ENCODE measurements around the gene MAPK1.
"Not testable (repeated sequence)": the region's sequence is repeated elsewhere in the genome, so short reads cannot be mapped to it uniquely, and the experiment has no call there.

MAPK1 gene

DNA sequence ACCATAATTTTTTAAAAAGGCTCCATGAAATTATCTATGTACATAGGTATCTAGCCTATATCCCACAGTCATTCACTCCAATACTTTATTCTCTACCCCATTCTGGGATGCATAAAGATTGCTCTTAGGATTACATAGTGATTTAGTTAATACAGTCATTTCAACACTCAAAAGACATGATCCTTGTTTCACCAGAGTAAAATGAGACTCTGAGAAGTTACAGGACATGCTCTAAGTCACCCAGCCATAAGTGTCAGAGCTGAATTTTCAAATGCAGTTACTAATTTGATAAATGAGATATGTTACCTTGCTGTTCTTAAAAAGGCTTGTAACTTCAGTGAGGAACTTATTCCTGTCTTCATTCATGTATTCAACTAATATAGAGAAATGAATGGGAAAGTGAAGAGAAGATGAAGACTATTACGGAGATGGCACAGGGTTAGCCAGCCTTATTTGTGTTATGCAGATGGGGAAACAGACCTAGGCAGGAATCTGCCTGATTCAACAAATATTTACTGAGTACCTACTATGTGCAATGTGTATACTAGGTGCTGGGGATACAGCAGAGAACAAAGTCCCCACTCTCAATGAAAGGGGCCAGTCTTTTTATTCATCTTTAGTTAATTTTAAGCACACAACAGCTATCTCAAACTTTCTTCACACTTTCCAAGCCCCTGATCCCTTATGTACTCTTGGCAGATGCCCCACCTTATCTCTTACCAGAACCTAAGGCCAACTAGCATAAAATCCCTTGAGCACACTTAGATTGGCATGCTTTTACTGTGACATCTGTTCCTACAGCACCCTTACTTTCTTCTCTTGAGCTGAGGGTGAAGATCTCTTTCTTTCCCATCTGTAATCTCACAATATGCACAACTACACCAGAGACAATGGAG, 21.6 kb downstream of the MAPK1 start:
- no peak for DNase-seq

DNA sequence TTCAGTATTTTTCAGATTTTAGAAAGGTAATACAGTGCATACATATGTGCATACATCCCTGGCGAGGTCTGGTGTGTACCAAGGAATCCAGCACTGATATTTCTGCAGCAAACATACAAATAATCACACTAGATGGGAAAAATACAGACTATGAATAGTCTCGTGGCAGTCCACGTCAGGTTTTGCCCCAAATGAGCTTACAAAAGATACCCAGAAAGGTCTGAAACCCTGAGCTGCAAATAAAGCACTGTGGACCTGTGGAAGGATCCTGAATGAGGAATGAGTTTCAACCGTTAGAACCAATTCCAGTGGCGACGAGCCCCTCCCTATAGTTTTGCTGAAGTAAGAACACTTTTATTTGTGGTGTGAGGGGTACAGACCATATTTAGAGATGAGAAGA, 24.5 kb downstream of the MAPK1 start:
- DNase-seq = no peak

DNA sequence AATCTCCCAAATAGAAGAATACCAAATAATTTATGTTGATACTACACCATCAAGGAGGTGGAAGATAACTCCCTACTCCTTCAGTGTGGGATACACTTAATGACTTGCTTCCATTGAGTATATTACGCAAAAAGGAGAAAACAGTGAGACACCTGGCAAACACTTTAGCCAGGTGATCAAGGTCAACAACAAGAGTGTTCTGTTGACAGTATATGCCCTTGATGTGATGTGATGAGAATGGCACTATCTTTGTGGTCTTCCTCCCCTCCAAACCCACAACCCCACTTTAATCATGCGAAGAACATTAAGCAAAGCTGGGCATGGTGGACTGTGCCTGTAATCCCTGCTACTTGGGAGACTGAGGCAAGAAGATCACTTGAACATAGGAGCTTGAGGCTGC, 26.0 kb downstream of the MAPK1 start:
- no peak for DNase-seq

DNA sequence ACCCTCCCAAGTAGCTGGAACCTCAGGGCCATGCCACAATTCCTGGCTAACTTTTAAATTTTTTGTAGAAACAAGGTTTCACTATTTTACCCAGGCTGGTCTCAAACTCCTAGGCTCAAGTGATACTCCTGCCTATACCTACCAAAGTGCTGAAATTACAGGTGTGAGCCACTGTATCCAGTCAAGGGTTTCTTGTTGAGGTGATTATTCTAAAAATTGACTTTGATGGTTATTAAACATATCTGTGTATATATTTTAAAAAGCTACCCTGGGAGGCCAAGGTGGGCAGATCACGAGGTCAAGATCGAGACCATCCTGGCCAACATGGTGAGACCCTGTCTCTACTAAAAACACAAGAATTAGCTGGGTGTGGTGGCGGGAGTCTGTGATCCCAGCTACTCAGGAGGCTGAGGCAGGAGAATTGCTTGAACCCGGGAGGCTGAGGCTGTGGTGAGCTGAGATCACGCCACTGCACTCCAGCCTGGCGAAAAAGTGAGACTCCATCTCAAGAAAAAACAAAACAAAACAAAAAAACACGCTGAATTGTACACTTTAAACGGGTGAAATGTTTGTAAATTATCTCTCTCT, 27.1 kb downstream of the MAPK1 start:
- DNase-seq = no peak

DNA sequence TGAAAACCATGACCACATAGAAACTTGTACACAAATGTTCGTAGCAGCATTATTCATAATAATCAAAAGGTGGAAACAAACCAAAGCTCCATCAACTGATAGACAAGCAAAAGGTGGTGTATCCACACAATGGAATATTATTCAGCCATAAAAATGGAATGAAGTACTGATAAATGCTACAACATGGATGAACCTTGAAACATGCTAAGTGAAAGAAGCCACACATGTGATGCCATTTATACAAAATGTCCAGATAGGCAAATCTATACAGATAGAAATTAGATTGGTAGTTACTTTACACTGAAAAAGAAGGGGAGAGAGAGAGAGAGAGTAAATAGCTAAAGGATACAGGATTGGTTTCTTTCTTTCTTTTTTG, 27.7 kb downstream of the MAPK1 start:
- DNase-seq = no peak

DNA sequence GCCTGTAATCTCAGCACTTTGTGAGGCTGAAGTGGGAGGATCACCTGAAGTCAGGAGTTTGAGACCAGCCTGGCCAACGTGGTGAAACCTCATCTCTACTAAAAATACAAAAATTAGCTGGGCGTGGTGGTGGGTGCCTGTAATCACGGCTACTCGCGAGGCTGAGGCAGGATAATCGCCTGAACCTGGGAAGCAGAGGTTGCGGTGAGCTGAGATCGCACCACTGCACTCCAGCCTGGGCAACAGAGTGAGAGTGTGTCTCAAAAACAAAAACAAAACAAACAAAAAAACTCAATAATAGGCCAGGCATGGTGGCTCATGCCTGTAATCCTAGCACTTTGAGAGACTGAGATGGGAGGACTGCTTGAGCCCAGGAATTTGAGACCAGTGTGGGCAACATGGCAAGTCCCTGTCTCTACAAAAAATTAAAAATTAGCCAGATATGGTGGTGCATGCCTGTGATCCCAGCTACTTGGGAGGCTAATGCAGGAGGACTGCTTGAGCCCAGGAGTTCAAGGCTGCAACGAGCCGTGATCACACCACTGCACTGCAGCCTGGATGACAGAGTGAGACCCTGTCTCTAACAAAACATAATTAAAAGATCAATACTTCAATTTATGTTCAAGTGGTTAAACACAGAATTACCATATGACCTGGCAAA, 28.2 kb downstream of the MAPK1 start:
- DNase-seq = not testable (repeated sequence)

DNA sequence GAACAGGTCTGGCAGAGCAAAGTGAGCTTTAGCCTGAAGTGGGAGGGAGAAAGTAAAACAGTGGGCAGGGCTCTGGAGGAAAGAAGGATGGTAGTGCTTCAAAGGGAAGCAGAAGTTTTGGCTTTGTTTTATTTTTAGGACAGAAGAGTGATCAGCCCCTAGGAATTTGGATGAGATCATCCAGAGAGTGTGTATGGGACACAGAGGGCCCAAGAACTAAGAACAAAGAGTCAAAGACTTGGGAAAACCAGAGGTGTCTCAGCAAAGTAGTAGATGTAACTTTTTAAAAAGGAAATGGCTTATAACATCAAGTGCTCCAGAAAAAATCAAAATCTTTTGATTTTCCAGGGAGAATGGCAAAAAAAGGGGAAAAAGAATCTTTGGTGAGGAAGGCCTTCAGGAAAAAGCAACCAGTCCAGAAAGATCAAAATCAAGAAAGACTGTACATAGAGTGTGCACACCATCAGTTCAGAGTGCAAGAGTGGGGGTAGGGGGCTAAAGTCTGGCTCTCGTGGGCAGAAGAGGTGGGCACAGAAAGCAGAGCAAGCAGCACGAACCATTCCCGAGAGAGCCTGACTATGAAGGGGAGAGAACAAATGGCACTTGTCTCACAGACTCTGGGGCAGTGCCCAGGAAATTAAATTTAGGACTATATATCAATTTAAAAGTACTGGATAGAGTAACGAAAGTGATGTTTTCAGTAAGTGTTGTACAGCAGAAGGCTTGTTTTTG, 30.0 kb downstream of the MAPK1 start:
- DNase-seq = no peak

DNA sequence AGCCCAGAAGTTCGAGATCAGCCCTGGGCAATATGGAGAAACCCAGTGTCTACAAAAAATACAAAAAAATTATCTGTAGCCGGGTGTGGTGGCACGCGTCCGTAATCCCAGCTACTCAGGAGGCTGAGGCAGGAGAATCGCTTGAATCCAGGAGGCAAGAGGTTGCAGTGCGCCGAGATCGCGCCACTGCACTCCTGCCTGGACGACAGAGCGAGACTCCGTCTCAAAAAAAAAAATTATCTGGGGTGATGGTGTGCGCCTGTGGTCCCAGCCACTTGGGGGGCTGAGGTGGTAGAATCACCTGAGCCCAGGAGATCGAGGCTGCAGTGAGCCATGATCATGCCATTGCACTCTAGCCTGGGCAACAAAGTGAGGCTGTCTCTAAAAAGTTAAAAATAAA, 31.0 kb downstream of the MAPK1 start:
- DNase-seq = not testable (repeated sequence)

DNA sequence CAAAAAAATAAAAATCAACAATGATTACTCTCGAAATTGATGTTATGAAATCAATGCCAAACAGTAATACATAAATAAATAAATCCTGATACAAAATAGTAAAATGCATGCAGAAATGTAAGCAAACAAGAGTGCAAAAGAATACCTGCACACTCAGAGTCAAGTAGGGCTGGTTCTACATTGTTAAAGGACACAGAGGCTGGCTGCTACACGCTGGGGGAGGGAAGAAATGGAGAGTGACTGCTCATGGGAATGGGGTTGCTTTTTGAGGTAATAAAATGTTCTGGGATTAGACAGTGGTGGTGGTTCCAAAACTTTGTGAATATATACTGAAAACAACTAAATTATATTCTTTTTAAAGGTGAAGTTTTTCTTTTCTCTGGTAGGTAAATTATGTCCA, 32.1 kb downstream of the MAPK1 start:
- DNase-seq = no peak

DNA sequence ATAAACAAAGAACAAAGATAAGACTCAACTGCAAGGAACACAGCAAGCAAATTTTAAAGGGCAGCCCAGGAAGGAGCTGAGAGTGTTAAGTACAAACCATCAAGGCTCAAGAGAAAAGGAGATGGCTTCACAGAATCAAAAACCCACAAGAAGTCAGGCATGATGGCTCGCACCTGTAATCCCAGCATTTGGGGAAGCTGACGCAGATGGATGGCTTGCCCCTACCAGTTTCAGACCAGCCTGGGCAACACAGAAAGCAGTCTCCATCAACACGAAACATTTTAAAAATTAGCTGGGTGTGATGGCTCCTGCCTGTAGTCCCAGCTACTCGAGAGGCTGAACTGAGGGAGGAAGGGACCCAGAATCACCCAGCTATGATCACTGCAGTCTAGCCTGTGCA, 32.6 kb downstream of the MAPK1 start:
- no peak for DNase-seq

DNA sequence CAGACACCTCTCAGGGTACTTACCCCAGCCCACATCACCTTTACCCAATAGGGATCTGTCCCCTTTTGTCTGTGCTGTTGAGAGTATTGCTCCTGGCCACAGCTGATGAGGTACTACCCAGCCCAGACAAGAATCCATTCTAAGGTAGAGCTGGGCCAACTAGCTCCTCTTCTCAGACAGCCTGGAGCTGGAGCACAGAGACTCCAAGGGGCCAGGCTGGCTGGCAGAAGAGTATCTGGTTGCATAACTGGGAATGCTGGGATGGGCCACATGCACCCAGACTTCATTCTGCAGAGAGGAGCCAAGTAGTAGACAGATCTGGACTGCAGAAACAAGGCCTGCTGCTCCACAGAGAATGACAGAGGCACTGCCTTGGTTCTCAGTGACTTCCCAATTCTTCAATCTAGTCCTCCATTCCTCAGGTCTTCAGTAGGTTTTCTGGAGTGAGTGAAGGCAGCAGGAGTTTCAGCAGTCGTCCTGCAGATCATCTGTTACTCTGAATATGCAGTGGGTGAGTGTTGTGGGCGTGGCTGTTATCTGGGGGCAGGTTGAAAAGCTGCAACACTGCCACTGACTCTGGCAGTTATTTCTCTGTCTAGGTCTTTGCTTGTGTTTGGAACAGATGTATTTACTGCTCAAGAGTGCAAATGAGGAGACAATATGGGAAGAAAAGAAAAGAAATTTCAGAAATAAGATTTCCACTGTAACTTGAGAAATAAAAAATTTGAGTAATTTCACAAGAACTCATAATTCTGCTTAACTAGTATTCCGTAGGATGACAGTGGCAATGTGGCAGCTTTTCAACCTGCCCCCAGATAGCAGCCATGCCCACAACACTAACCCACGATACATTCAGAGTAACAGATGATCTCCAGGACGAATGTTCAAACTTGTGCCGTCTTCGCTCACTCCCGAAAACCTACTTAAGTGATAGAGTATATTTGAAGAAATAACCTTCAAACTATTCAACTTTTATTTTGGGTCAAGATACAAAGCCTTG, 34.9 kb downstream of the MAPK1 start:
- no peak for DNase-seq

DNA sequence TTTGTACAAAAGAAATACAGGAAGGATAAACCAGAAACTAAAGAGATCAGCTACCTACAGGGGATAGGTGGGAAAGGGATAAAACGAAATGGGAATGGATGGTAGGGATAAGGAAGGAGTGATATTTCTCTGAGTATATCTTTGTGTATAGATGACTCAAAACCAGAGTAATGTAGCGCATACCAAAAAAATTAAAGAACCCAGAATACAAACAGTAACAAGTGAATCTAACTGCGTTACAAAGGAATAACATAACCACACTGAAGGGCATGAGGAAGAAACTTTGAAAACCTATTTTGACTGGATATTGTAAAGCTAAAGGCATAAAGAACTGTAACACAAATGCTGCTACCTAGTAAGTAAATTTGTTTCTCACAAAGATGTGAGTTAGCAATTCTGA, 37.9 kb downstream of the MAPK1 start:
- no peak for DNase-seq

DNA sequence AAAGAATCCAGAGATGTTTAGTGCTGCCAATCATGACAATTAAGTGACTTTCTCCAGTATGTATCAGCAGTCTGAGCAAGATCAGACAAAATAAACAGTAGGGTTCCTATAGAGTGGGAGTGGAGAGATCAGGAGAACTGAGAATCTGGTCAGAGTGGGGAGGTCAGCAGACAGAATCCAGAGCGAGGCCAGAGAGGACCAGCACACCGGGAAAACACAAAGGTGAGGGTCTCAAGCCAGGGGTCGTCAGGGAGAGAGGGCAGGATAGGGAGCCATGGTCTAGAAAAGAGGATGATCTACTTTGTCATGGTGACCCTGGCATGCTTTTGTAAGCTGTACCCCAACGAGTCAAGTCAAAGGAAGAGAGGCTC, 39.2 kb downstream of the MAPK1 start:
- DNase-seq = no peak

DNA sequence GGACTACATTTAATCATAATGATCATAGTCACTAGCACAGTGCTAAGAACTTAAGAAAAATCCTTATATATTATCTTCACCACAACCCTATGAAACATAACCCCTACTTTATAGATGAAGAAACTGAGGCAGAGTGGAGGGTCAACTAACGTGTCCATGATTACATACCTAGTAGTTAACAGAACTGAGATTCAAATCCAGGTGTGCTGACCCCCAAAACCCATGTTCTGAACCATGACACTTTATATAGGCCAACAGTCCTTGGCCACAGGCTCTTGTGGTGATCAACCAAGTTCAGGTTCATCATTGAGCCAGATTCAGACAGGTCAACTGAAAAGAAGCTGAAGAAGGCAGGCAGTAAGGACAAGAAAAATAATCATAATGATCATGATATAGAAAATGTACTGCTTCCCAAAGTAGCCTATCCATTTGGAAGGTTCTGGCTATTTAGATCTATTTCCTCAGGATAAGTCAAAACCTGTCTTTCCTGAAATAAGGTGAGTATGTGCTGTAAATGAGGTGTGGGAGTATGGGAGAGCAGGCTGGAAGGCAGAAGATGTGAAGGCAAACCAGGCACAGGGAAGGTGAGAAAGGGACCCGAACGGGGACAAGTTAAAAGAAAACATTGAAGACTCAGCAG, 39.7 kb downstream of the MAPK1 start:
- no peak for DNase-seq

DNA sequence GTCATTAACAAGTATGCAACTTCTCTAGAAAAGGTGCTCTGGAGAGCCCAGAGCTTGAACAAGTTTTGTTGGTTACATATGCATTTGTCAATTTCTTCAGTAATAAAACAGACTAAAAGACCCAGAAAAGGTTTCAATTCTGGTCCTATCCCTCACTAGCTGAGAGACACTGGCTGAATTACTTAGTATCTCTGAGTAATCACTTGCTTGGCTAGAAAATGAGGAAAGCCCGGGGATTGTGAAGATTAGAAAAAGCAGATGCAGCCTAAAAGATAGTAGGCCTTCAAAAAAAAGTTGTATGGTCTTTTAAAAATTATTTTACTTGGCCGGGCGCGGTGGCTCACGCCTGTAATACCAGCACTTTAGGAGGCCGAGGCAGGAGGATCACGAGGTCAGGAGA, 41.2 kb downstream of the MAPK1 start:
- no peak for DNase-seq

DNA sequence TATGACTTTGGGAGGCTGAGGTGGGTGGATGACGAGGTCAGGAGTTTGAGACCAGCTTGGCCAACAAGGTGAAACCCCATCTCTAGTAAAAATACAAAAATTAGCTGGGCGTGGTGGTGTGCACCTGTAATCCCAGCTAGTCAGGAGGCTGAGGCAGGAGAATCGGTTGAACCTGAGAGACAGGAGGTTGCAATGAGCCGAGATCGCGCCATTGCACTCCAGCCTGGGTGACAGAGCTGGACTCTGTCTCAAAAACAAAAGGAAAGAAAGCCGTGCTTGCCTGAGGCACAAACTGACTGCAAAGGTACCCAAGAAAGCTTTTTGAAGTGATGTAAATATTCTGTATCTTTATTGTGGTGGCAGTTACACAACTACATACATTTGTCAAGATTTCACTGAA, 42.5 kb downstream of the MAPK1 start:
- not testable (repeated sequence) for DNase-seq

DNA sequence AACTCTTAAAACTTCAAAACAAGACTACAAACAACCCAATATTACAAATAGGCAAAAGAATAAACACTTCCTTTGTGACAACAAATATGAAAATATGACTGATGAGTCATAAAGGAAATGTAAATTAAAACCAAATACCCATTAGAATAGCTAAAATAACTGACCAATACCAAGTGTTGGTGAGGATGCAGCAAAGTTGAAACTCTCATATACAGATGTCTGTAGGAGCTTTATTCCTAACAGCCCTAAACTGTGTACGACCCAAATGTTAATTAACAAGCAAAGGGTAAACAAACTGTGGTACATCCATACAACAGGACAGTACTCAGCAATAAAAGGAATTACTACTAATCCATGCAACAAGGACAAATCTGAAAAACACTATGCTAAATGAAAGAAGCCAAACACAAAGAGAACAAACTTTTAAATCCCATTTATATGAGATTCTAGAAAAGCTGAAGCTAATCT, 43.0 kb downstream of the MAPK1 start:
- no peak for DNase-seq

DNA sequence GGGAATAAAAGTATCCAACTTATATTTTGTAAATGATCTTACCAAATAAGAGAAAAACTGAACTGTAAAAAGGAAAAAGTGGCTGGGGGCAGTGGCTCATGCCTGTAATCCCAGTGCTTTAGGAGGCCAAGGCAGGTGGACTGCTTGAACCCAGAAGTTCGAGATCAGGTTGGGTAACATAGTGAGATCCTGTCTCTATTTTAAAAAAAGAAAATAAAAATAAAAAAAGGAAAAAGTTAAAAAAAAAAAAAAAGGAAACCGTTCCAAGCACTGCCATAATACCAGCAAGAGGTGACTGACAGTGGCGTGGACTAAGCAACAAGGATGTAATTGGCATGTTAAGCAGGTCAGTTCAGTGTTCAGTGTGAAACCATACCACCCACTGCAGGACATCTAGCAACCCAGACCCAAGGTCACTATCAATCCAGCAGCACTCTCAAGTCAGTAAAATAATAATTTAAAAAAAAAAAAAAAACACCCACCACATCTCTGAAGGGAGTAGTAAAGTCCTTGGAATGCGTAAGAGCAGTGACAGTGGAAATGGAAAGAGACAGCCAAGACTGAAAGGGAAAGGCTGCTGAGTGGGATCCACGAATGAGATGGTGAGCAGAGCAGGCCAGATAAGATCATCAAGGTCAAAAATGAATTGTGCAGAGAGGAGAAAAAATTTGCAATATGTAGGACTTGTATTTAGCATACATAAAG, 43.6 kb downstream of the MAPK1 start:
- DNase-seq = no peak

DNA sequence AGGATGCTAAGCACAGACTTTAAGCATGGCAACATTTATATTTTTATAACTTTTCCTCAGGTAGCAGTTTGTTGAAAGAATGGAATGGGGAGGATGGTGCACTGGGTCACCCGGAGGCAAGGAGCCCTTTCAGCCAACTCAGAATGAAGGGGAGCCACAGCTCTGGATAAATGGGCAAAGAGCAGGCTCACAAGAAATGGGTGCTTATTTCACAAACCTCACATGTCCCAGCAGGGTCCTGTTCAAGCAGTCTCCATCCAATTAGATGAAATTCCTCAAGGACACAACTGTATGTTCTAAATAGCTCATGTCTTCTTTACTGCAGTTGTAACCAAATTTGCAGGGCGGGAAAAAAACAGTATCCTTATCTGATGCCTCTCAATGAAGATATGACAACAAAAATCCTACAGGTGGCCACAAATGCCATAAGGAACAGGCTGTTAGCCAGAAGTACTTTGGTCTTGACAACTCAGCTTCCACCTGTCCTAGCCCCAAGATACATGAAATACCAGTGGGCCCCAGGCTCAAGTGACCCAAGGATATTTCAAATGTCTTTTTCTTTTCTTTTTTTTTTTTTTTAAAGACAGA, 48.2 kb downstream of the MAPK1 start:
- no peak for DNase-seq

DNA sequence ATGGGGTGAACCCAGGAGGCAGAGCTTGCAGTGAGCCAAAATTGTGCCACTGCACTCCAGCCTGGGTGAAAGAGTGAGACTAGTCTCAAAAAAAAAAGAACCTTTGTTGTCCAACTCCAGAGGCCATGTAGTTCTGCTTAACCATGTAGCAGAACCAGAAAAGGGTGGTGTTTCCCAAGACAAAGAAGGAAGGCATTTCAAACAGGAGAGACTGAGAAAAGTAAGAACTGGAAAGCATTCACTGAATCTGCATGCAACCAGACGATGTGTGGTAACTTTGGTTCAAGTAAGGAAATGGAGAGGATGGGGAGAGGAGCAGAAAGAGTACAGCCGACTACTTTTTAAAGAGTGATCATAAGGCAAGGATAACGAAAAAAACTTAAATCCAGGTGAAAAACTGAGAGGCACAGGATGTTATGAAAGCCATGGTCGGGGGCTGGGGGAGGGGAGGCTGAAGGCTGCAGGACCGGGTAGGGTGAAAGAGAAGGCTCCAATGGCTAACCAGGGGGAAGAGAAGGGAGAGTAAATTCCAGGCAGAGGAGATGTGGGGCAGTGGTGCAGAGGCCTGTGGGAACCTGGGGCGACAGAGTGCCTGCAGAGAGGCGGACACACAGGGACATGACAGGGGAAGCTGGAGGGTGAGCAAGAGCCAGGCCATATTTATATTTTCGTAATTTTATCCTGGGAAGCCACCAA, 48.8 kb downstream of the MAPK1 start:
- no peak for DNase-seq

Data from stimulated activated naive CD4-positive, alpha-beta T cell treated with Interleukin-2 at 50 U/mL for 16 hours (primary cell).